Esophagus muscularis mucosa (tissue), 4 donors: ENCODE data around the gene ENKD1.

Source experiments
- EP300 ChIP-seq: sonication (generic); formaldehyde crosslinking; IDR thresholded peaks from one replicate; pipeline ENCODE4 v1.6.1; 2017; ENCODE audit warnings: antibody characterized with exemption
- POLR2A ChIP-seq: fragments of 450-650 bp; IDR thresholded peaks from one replicate; pipeline ENCODE4 v1.6.1; 2017; ENCODE audit warnings: antibody characterized with exemption, moderate library complexity, mild to moderate bottlenecking, low read depth
- POLR2AphosphoS5 ChIP-seq, 2 donors: sonication (generic); formaldehyde crosslinking; IDR thresholded peaks; one replicate each; pipeline ENCODE4 v1.6.1; 2017; ENCODE audit warnings: antibody characterized with exemption in 2 of 2
- TF ChIP-seq, protein P1 (sequence below), 3 experiments: fragments of 200-600 bp in 2 of 3; fragments of 450-650 bp in 1 of 3; sonication (generic) in 2 of 3; IDR thresholded peaks; one replicate each; pipeline ENCODE4 v1.5.1; 2017 to 2019; ENCODE audit warnings: antibody characterized with exemption in 3 of 3, mild to moderate bottlenecking in 2 of 3, moderate library complexity in 1 of 3

- no peak for TF ChIP-seq POLR2A
- TF ChIP-seq, protein P1, sequence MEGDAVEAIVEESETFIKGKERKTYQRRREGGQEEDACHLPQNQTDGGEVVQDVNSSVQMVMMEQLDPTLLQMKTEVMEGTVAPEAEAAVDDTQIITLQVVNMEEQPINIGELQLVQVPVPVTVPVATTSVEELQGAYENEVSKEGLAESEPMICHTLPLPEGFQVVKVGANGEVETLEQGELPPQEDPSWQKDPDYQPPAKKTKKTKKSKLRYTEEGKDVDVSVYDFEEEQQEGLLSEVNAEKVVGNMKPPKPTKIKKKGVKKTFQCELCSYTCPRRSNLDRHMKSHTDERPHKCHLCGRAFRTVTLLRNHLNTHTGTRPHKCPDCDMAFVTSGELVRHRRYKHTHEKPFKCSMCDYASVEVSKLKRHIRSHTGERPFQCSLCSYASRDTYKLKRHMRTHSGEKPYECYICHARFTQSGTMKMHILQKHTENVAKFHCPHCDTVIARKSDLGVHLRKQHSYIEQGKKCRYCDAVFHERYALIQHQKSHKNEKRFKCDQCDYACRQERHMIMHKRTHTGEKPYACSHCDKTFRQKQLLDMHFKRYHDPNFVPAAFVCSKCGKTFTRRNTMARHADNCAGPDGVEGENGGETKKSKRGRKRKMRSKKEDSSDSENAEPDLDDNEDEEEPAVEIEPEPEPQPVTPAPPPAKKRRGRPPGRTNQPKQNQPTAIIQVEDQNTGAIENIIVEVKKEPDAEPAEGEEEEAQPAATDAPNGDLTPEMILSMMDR (IDR thresholded peaks at IDR 0.05), result no peak
- no peak for TF ChIP-seq EP300
- no peak for TF ChIP-seq POLR2AphosphoS5 (IDR thresholded peaks at IDR 0.05)
Measured at GRCh38 chr16:67713647-67714273, 47.2 kb upstream of the ENKD1 start.
